Measurements from ENCODE around the gene MPRIP.

MPRIP gene

GRCh38 chr17:17228521-17229279 is 186.4 kb downstream of the MPRIP start:
- FAIRE-seq (no peak), DNase-seq (ENCODE audit: low spot score) (no peak)

- DNase-seq (ENCODE audit: low spot score) (no peak), FAIRE-seq (no peak)
Measured at GRCh38 chr17:17229416-17230384, 187.4 kb downstream of the MPRIP start.

GRCh38 chr17:17231621-17232302 is 189.5 kb downstream of the MPRIP start:
- FAIRE-seq (no peak), DNase-seq (ENCODE audit: low spot score) (no peak)

- FAIRE-seq (no peak), DNase-seq (ENCODE audit: low spot score) (no peak)
Measured at GRCh38 chr17:17232303-17232621, 190.0 kb downstream of the MPRIP start.

- FAIRE-seq (no peak), DNase-seq (ENCODE audit: low spot score) (no peak)
Measured at GRCh38 chr17:17235212-17236174, 193.2 kb downstream of the MPRIP start.

GRCh38 chr17:17236295-17237025 is 194.2 kb downstream of the MPRIP start:
- peak; percentile 25 for DNase-seq (ENCODE audit: low spot score)
- no peak for FAIRE-seq

- FAIRE-seq (no peak), DNase-seq (ENCODE audit: low spot score) (peak; percentile 91)
Measured at GRCh38 chr17:17237026-17237799, 195.0 kb downstream of the MPRIP start, which contains the start of gene FLCN. FLCN (minus strand) TSS chr17:17237168; CDS start chr17:17228137, 9,031 bp downstream.

- DNase-seq (ENCODE audit: low spot score) (no peak), FAIRE-seq (no peak)
Measured at GRCh38 chr17:17239832-17240231, 197.6 kb downstream of the MPRIP start.

- DNase-seq (ENCODE audit: low spot score) (no peak), FAIRE-seq (no peak)
Measured at GRCh38 chr17:17241656-17242055, 199.4 kb downstream of the MPRIP start.

GRCh38 chr17:17242246-17242645 is 200.0 kb downstream of the MPRIP start:
- DNase-seq (ENCODE audit: low spot score): no peak
- no peak for FAIRE-seq
